DMS79 treated with DMSO at 0.1 percent for 48 hours (cell line): ENCODE measurements around the gene FOLH1.
"Not testable (repeated sequence)": the region's sequence is repeated elsewhere in the genome, so short reads cannot be mapped to it uniquely, and the experiment has no call there.

Experiments used
- DNase-seq: peaks from one replicate; lab custom pipeline; 2025; lab: John Stamatoyannopoulos, UW

The FOLH1 gene

GRCh38 chr11:49177936-49178335, 30.5 kb downstream of the FOLH1 start:
- not testable (repeated sequence) for DNase-seq

- not testable (repeated sequence) for DNase-seq
These were observed 33.0 kb downstream of the FOLH1 start for GRCh38 chr11:49175378-49175777.

GRCh38 chr11:49174691-49175366, 33.6 kb downstream of the FOLH1 start:
- DNase-seq, result not testable (repeated sequence)

GRCh38 chr11:49171613-49172012, 36.8 kb downstream of the FOLH1 start:
- not testable (repeated sequence) for DNase-seq

- DNase-seq, result not testable (repeated sequence)
These were observed 38.8 kb downstream of the FOLH1 start for GRCh38 chr11:49169579-49169978.

GRCh38 chr11:49168992-49169391, 39.4 kb downstream of the FOLH1 start:
- not testable (repeated sequence) for DNase-seq

- no peak for DNase-seq
These were observed 57.2 kb downstream of the FOLH1 start for GRCh38 chr11:49151211-49151610.

- DNase-seq, result not testable (repeated sequence)
These were observed 106.0 kb downstream of the FOLH1 start for GRCh38 chr11:49102356-49102755.
